Tibial nerve (tissue), 4 donors: ENCODE results near the gene SLC35F1. TPM values are rescaled to one million over a fixed set of nuclear protein-coding genes. Genes with fewer than 3 reads are reported as not detected.

Experiments used
- DNase-seq, 2 donors: peaks; one replicate each; pipeline ENCODE4 v3.0.0-alpha.2; 2019; ENCODE audit warnings: low spot score in 2 of 2
- H3K27ac ChIP-seq, 4 donors: fragments of 200-600 bp; sonication (generic) in 3 of 4; one replicate each; pipeline ENCODE4 v1.5.1; 2017 to 2019; ENCODE audit warnings: mild to moderate bottlenecking in 1 of 4
- H3K27me3 ChIP-seq, 2 donors: fragments of 200-600 bp; sonication (generic) in 1 of 2; one replicate each; pipeline versions ENCODE4 v1.5.1 to v1.6.0; 2017 to 2019
- H3K36me3 ChIP-seq, 3 donors: fragments of 200-600 bp; sonication (generic); one replicate each; pipeline ENCODE4 v1.5.1; 2018 to 2019
- H3K4me1 ChIP-seq, 4 donors: fragments of 200-600 bp; sonication (generic) in 3 of 4; one replicate each; pipeline ENCODE4 v1.5.1; 2017 to 2019
- H3K4me3 ChIP-seq, 4 donors: fragments of 200-600 bp; sonication (generic) in 3 of 4; one replicate each; pipeline ENCODE4 v1.5.1; 2017 to 2019; ENCODE audit warnings: mild to moderate bottlenecking in 1 of 4, moderate library complexity in 1 of 4
- H3K9me3 ChIP-seq, 4 donors: fragments of 200-600 bp; sonication (generic) in 3 of 4; one replicate each; pipeline ENCODE4 v1.5.1; 2017 to 2019
- CTCF ChIP-seq, 5 experiments: fragments of 200-600 bp in 3 of 5; fragments of 450-650 bp in 2 of 5; sonication (generic) in 3 of 5; IDR thresholded peaks; one replicate each; pipeline ENCODE4 v1.5.1; 2016 to 2019; ENCODE audit warnings: antibody characterized with exemption in 5 of 5, mild to moderate bottlenecking in 3 of 5, moderate library complexity in 2 of 5
- EP300 ChIP-seq, 2 donors: sonication (generic); formaldehyde crosslinking; IDR thresholded peaks; one replicate each; pipeline ENCODE4 v1.6.1; 2017; ENCODE audit warnings: antibody characterized with exemption in 2 of 2, mild to moderate bottlenecking in 1 of 2
- POLR2A ChIP-seq, 2 donors: fragments of 450-650 bp; IDR thresholded peaks; one replicate each; pipeline ENCODE4 v1.6.1; 2017; ENCODE audit warnings: antibody characterized with exemption in 2 of 2, mild to moderate bottlenecking in 2 of 2, moderate library complexity in 2 of 2
- WGBS, 2 donors: methylation state at CpG; one replicate each; pipeline ENCODE4 v1.1.5; 2018; 5-methylcytosine and 5-hydroxymethylcytosine counted together
- total RNA-seq, 4 donors: library from RNA; depleted of rRNA; stranded (reverse); fragments of >200 nt; gene quantifications; one replicate each; pipeline ENCODE4 v1.1.0, GENCODE V29; 2016

The SLC35F1 gene
- total RNA-seq, 4 donors from 2014 or later = 12.7 to 40.4 (median 16.5) TPM

- Histone ChIP-seq H3K36me3 (no peaks in the 10 kb centered on the region), H3K4me1 (no peaks in the 10 kb centered on the region), H3K27me3 (no peaks in the 10 kb centered on the region), H3K4me3 (no peak overlapping the region), H3K9me3 (peaks cover 0 to 12% (median 0%) of the 10 kb centered on the region in 4 donors), H3K27ac (no peak overlapping the region)
- no peak for TF ChIP-seq POLR2A (IDR thresholded peaks at IDR 0.05)
- no peak for TF ChIP-seq EP300 (IDR thresholded peaks at IDR 0.05)
- no peak for TF ChIP-seq CTCF (IDR thresholded peaks at IDR 0.05)
- DNase-seq = no peak
- WGBS, 2 donors = 62 to 81% methylated on average over 1 of the region's 1 CpG
These were observed 428.3 kb downstream of the SLC35F1 start for GRCh38 chr6:118335325-118335816.

- Histone ChIP-seq H3K9me3 (peaks cover 0 to 6% (median 0%) of the 10 kb centered on the region in 4 donors), H3K27ac (no peak overlapping the region), H3K36me3 (no peaks in the 10 kb centered on the region), H3K4me1 (no peaks in the 10 kb centered on the region), H3K4me3 (no peak overlapping the region), H3K27me3 (no peaks in the 10 kb centered on the region)
- WGBS, 2 donors = 89 to 90% methylated on average over 6 of the region's 6 CpGs
- no peak for DNase-seq
- TF ChIP-seq CTCF (IDR thresholded peaks at IDR 0.05) = no peak
These were observed 437.1 kb downstream of the SLC35F1 start for GRCh38 chr6:118344014-118344670.

- H3K4me3 ChIP-seq = no peak overlapping the region
- H3K27me3 ChIP-seq = no peaks in the 10 kb centered on the region
- no peak for TF ChIP-seq EP300 (IDR thresholded peaks at IDR 0.05)
- TF ChIP-seq POLR2A (IDR thresholded peaks at IDR 0.05) = no peak
- no peak for TF ChIP-seq CTCF (IDR thresholded peaks at IDR 0.05)
- no peaks in the 10 kb centered on the region for H3K9me3 ChIP-seq
- no peak for DNase-seq
- 75 to 84% methylated on average over 5 of the region's 5 CpGs for WGBS, 2 donors
- H3K27ac ChIP-seq = no peak overlapping the region
- H3K4me1 ChIP-seq = no peaks in the 10 kb centered on the region
- no peaks in the 10 kb centered on the region for H3K36me3 ChIP-seq
These were observed 443.9 kb downstream of the SLC35F1 start for GRCh38 chr6:118350881-118351430.

GRCh38 chr6:118353564-118353963, 446.5 kb downstream of the SLC35F1 start:
- Histone ChIP-seq H3K4me3 (no peak overlapping the region), H3K36me3 (no peaks in the 10 kb centered on the region), H3K27ac (no peak overlapping the region), H3K9me3 (no peaks in the 10 kb centered on the region), H3K4me1 (no peaks in the 10 kb centered on the region), H3K27me3 (no peaks in the 10 kb centered on the region)
- TF ChIP-seq CTCF (IDR thresholded peaks at IDR 0.05) = no peak
- no peak for TF ChIP-seq POLR2A (IDR thresholded peaks at IDR 0.05)
- no peak for TF ChIP-seq EP300 (IDR thresholded peaks at IDR 0.05)
- no peak for DNase-seq
- 83 to 91% methylated on average over 2 of the region's 2 CpGs for WGBS, 2 donors

- TF ChIP-seq CTCF (IDR thresholded peaks at IDR 0.05) (no peak), EP300 (IDR thresholded peaks at IDR 0.05) (no peak), POLR2A (IDR thresholded peaks at IDR 0.05) (no peak)
- Histone ChIP-seq H3K27me3 (no peaks in the 10 kb centered on the region), H3K9me3 (no peaks in the 10 kb centered on the region), H3K36me3 (no peaks in the 10 kb centered on the region), H3K27ac (no peak overlapping the region), H3K4me3 (no peak overlapping the region), H3K4me1 (no peaks in the 10 kb centered on the region)
- 79 to 86% methylated on average over 2 of the region's 2 CpGs for WGBS, 2 donors
- no peak for DNase-seq
These were observed 447.6 kb downstream of the SLC35F1 start for GRCh38 chr6:118354641-118355040.
